ENCODE data around the gene MINDY4. TPM values are rescaled to one million over a fixed set of nuclear protein-coding genes. Genes with fewer than 3 reads are reported as not detected.

MINDY4 gene
- total and polyA plus RNA-seq, 10 of the 15 experiments (the other 5 are each of a cell fraction or from before 2014, with no cell fraction given), result 0.10 to 0.90 (median 0.40) TPM

- DNase-seq (ENCODE audit: low read depth, low spot score) (no peak), ATAC-seq (no peak), FAIRE-seq (no peak)
- RAD21 ChIA-PET (ENCODE audit: unreplicated experiment), result no interaction called here
- intact Hi-C loops (cut with micrococcal nuclease; ENCODE audit: unreplicated experiment), result no loop called here
- H3K4me1 ChIP-seq (ENCODE audit: control insufficient read depth, insufficient read depth, low read length), result no peaks in the 10 kb centered on the region
- no peak for TF ChIP-seq SIN3A (IDR thresholded peaks at IDR 0.05; ENCODE audit: low read depth, low read length)
- no peak overlapping the region for H3K27ac ChIP-seq (ENCODE audit: control insufficient read depth, insufficient read depth)
- H3K4me2 ChIP-seq (ENCODE audit: control insufficient read depth, insufficient read depth), result no peak overlapping the region
- BruUV-seq (replicated peaks), result no TSS peak
- no peaks in the 10 kb centered on the region for H3K9me3 ChIP-seq (replicated peaks; ENCODE audit: control insufficient read depth, insufficient read depth, low read length)
- H3K36me3 ChIP-seq (ENCODE audit: control insufficient read depth in 2 of 2, insufficient read depth in 2 of 2, low read length in 1 of 2), result no peaks in the 10 kb centered on the region
- H2AFZ ChIP-seq (ENCODE audit: control insufficient read depth, low read depth, low read length), result no peak overlapping the region
- H3K79me2 ChIP-seq (ENCODE audit: control insufficient read depth, insufficient read depth, low read length), result no peaks in the 10 kb centered on the region
- POLR2A ChIA-PET, result no interaction called here
- WGBS (ENCODE audit: insufficient coverage, insufficient replicate concordance, low lambda C conversion rate, missing lambda C conversion rate), result 40% methylated on average over 14 of the region's 14 CpGs
- in situ Hi-C loops (cut with MboI), result no loop called here
- no peak overlapping the region for H3K9ac ChIP-seq (ENCODE audit: control insufficient read depth, insufficient read depth, low read length)
- no peak overlapping the region for H3K4me3 ChIP-seq
- CTCF ChIA-PET, result no interaction called here
- SMC1A ChIA-PET (ENCODE audit: uncharacterized antibody, unreplicated experiment), result no interaction called here
- H3K27me3 ChIP-seq (replicated peaks in 1 of 2; ENCODE audit: control insufficient read depth in 2 of 2, insufficient read depth in 2 of 2, low read length in 1 of 2), result peaks cover 0 to 2% of the 10 kb centered on the region in 2 experiments; a peak in 3 of 4 replicates
- no peaks in the 10 kb centered on the region for H4K20me1 ChIP-seq (ENCODE audit: control insufficient read depth, insufficient read depth)
Measured at GRCh38 chr7:30894866-30895605, 123.8 kb downstream of the MINDY4 start.

GRCh38 chr7:30896036-30896435 is 124.8 kb downstream of the MINDY4 start:
- Histone ChIP-seq H3K9ac (ENCODE audit: control insufficient read depth, insufficient read depth, low read length) (no peak overlapping the region), H4K20me1 (ENCODE audit: control insufficient read depth, insufficient read depth) (no peaks in the 10 kb centered on the region), H3K9me3 (replicated peaks; ENCODE audit: control insufficient read depth, insufficient read depth, low read length) (no peaks in the 10 kb centered on the region), H3K4me3 (no peak overlapping the region), H3K4me1 (ENCODE audit: control insufficient read depth, insufficient read depth, low read length) (no peaks in the 10 kb centered on the region), H3K4me2 (ENCODE audit: control insufficient read depth, insufficient read depth) (no peak overlapping the region), H3K79me2 (ENCODE audit: control insufficient read depth, insufficient read depth, low read length) (no peaks in the 10 kb centered on the region), H3K36me3 (ENCODE audit: control insufficient read depth in 2 of 2, insufficient read depth in 2 of 2, low read length in 1 of 2) (no peaks in the 10 kb centered on the region), H3K27me3 (replicated peaks in 1 of 2; ENCODE audit: control insufficient read depth in 2 of 2, insufficient read depth in 2 of 2, low read length in 1 of 2) (peaks cover 0 to 3% of the 10 kb centered on the region in 2 experiments; a peak in 3 of 4 replicates), H3K27ac (ENCODE audit: control insufficient read depth, insufficient read depth) (no peak overlapping the region), H2AFZ (ENCODE audit: control insufficient read depth, low read depth, low read length) (no peak overlapping the region)
- intact Hi-C loops (cut with micrococcal nuclease; ENCODE audit: unreplicated experiment), result no loop called here
- CTCF ChIA-PET, result no interaction called here
- no peak for FAIRE-seq
- ATAC-seq, result no peak
- no peak for DNase-seq (ENCODE audit: low read depth, low spot score)
- POLR2A ChIA-PET, result no interaction called here
- RAD21 ChIA-PET (ENCODE audit: unreplicated experiment), result no interaction called here
- in situ Hi-C loops (cut with MboI), result no loop called here
- BruUV-seq (replicated peaks), result no TSS peak
- 51% methylated on average over 9 of the region's 9 CpGs for WGBS (ENCODE audit: insufficient coverage, insufficient replicate concordance, low lambda C conversion rate, missing lambda C conversion rate)
- SMC1A ChIA-PET (ENCODE audit: uncharacterized antibody, unreplicated experiment), result no interaction called here
- TF ChIP-seq NR2C1 (IDR thresholded peaks at IDR 0.05) (no peak), RELB (IDR thresholded peaks at IDR 0.05; ENCODE audit: low read depth) (no peak), ZBTB11 (CRISPR knock-in tag; IDR thresholded peaks at IDR 0.05) (no peak), PBX3 (IDR thresholded peaks at IDR 0.05; ENCODE audit: insufficient replicate concordance, low read depth, low read length) (no peak), MEF2B (IDR thresholded peaks at IDR 0.05; ENCODE audit: partially characterized antibody, poor library complexity, severe bottlenecking) (no peak)
